Astrocyte of the hippocampus (primary cell): ENCODE measurements around the gene OR6C75.
"Not testable (repeated sequence)": the region's sequence is repeated elsewhere in the genome, so short reads cannot be mapped to it uniquely, and the experiment has no call there.

ENCODE experiments used
- DNase-seq: peaks from one replicate; pipeline ENCODE4 v3.0.0; 2011; ENCODE audit warnings: low read depth, low spot score

OR6C75 gene

GRCh38 chr12:55362675-55363074 lies at the start of gene OR6C75:
Gene OR6C75, plus strand, starts transcription at chr12:55362975. Its CDS starts 2,136 bp downstream, at chr12:55365111.
- no peak for DNase-seq

GRCh38 chr12:55314043-55314442 lies 48.7 kb upstream of the OR6C75 start, which contains the start of gene OR6C1:
Gene OR6C1, plus strand, starts transcription at chr12:55314343. Its CDS starts 6,257 bp downstream, at chr12:55320600.
- DNase-seq = no peak

GRCh38 chr12:55320201-55320600 lies 42.6 kb upstream of the OR6C75 start:
- no peak for DNase-seq

GRCh38 chr12:55325801-55326200 lies 37.0 kb upstream of the OR6C75 start:
- not testable (repeated sequence) for DNase-seq

- DNase-seq = no peak
Measured at GRCh38 chr12:55330446-55330845, 32.3 kb upstream of the OR6C75 start, which contains the start of gene OR6C3. Gene OR6C3, plus strand, starts transcription at chr12:55330746. Its CDS starts 955 bp downstream, at chr12:55331701.

- DNase-seq = no peak
Measured at GRCh38 chr12:55336002-55336401, 26.8 kb upstream of the OR6C75 start.

- not testable (repeated sequence) for DNase-seq
Measured at GRCh38 chr12:55355338-55355737, 7.4 kb upstream of the OR6C75 start.

- DNase-seq = no peak
Measured at GRCh38 chr12:55365086-55365485, 2.3 kb downstream of the OR6C75 start.

GRCh38 chr12:55372521-55372920 lies 9.7 kb downstream of the OR6C75 start:
- no peak for DNase-seq

GRCh38 chr12:55385891-55386290 lies 23.1 kb downstream of the OR6C75 start:
- no peak for DNase-seq

GRCh38 chr12:55392032-55392795 lies 29.4 kb downstream of the OR6C75 start:
- DNase-seq = no peak

GRCh38 chr12:55396326-55396725 lies 33.6 kb downstream of the OR6C75 start:
- DNase-seq = no peak

GRCh38 chr12:55400229-55400628 lies 37.5 kb downstream of the OR6C75 start, which contains the start of gene OR6C65:
Gene OR6C65, plus strand, starts transcription at chr12:55400529. Its CDS starts 0 bp downstream, at chr12:55400529.
- DNase-seq = no peak

GRCh38 chr12:55407866-55408265 lies 45.1 kb downstream of the OR6C75 start:
- no peak for DNase-seq

- not testable (repeated sequence) for DNase-seq
Measured at GRCh38 chr12:55409133-55409532, 46.4 kb downstream of the OR6C75 start.

GRCh38 chr12:55412138-55412537 lies 49.4 kb downstream of the OR6C75 start:
- not testable (repeated sequence) for DNase-seq

GRCh38 chr12:55413498-55414388 lies 51.0 kb downstream of the OR6C75 start:
- DNase-seq = not testable (repeated sequence)

- not testable (repeated sequence) for DNase-seq
Measured at GRCh38 chr12:55414396-55414823, 51.6 kb downstream of the OR6C75 start.

- DNase-seq = not testable (repeated sequence)
Measured at GRCh38 chr12:55414889-55415288, 52.1 kb downstream of the OR6C75 start.

- no peak for DNase-seq
Measured at GRCh38 chr12:55416961-55417360, 54.2 kb downstream of the OR6C75 start.
